Spleen (tissue), 7 donors: Measurements from ENCODE around the gene APBB3.

Source experiments
- CTCF ChIP-seq, 11 experiments: fragments of 200-600 bp in 7 of 11; fragments of 450-650 bp in 4 of 11; sonication (generic) in 4 of 11; IDR thresholded peaks in 8 of 11; conservative IDR thresholded peaks in 3 of 11; 1 replicate in 7 of 11; 2 replicates in 4 of 11; pipeline versions ENCODE4 v1.4.0 to v1.8.0; 2016 to 2021; ENCODE audit warnings: antibody characterized with exemption in 11 of 11, inconsistent platforms in 4 of 11, mild to moderate bottlenecking in 1 of 11
- POLR2AphosphoS5 ChIP-seq, 3 donors: sonication (generic); formaldehyde crosslinking; IDR thresholded peaks; one replicate each; pipeline ENCODE4 v1.5.1; 2017; ENCODE audit warnings: antibody characterized with exemption in 3 of 3
- donor health status: DM: no; HTN: no; CAD: no; lungs with moderate emphysema.
- donor health status: DM: no; HTN: no; CAD: no.
- donor health status: DM: no; HTN: no; CAD: no.

- TF ChIP-seq CTCF (IDR thresholded peaks at IDR 0.05 in 8 of 11, conservative IDR thresholded peaks at IDR 0.05 in 3 of 11) = no peak
- TF ChIP-seq POLR2AphosphoS5 (IDR thresholded peaks at IDR 0.05) = no peak
Observed at GRCh38 chr5:140603734-140604133, 39.3 kb upstream of the APBB3 start.
